ENCODE data around the gene WT1.

DNA sequence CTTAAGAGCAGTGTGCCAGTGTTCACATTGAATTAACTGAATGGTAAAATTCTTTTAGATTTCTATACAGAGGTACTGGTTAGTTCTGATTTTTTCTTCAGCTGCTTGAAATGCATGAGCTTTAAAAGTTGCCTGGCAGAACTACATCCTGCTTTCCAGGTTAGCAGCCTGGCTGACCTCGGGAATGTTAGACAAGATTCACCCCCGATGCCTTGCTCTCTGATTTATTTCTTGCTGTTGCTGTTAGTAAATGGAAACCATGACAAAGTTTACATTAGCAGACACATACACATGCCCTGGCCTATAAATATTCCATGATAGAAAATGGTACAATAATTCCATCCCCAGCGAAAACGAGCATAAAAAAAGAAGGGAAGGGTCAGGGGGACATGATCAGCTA lies 47.0 kb downstream of the WT1 start:
- TF ChIP-seq, protein P1, sequence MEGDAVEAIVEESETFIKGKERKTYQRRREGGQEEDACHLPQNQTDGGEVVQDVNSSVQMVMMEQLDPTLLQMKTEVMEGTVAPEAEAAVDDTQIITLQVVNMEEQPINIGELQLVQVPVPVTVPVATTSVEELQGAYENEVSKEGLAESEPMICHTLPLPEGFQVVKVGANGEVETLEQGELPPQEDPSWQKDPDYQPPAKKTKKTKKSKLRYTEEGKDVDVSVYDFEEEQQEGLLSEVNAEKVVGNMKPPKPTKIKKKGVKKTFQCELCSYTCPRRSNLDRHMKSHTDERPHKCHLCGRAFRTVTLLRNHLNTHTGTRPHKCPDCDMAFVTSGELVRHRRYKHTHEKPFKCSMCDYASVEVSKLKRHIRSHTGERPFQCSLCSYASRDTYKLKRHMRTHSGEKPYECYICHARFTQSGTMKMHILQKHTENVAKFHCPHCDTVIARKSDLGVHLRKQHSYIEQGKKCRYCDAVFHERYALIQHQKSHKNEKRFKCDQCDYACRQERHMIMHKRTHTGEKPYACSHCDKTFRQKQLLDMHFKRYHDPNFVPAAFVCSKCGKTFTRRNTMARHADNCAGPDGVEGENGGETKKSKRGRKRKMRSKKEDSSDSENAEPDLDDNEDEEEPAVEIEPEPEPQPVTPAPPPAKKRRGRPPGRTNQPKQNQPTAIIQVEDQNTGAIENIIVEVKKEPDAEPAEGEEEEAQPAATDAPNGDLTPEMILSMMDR (IDR thresholded peaks at IDR 0.05; ENCODE audit: control extremely low read depth in 1 of 3, insufficient read depth in 1 of 3, low read depth in 1 of 3, low read length in 3 of 3): no peak
- no peak for TF ChIP-seq EZH2 (IDR thresholded peaks at IDR 0.05; ENCODE audit: low read depth, low read length, severe bottlenecking)
- no peak for TF ChIP-seq SP2 (IDR thresholded peaks at IDR 0.05; ENCODE audit: low read length)
- no peak for TF ChIP-seq RAD21 (IDR thresholded peaks at IDR 0.05 in 1 of 2, conservative IDR thresholded peaks at IDR 0.05 in 1 of 2; ENCODE audit: low read depth in 2 of 2, low read length in 2 of 2)
- TF ChIP-seq CEBPB (IDR thresholded peaks at IDR 0.05; ENCODE audit: low read depth, low read length): no peak
- no peak for TF ChIP-seq RXRA (IDR thresholded peaks at IDR 0.05; ENCODE audit: insufficient read depth, low read depth, low read length)
- no peak for TF ChIP-seq GTF2F1 (IDR thresholded peaks at IDR 0.05; ENCODE audit: borderline replicate concordance, low read depth, low read length)
- TF ChIP-seq CHD1 (IDR thresholded peaks at IDR 0.05; ENCODE audit: low read depth, low read length): no peak
- TF ChIP-seq, protein P2, sequence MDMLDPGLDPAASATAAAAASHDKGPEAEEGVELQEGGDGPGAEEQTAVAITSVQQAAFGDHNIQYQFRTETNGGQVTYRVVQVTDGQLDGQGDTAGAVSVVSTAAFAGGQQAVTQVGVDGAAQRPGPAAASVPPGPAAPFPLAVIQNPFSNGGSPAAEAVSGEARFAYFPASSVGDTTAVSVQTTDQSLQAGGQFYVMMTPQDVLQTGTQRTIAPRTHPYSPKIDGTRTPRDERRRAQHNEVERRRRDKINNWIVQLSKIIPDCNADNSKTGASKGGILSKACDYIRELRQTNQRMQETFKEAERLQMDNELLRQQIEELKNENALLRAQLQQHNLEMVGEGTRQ (IDR thresholded peaks at IDR 0.05; ENCODE audit: low read length): no peak
- TF ChIP-seq YY1 (IDR thresholded peaks at IDR 0.05; ENCODE audit: low read depth, low read length): no peak
- no peak for TF ChIP-seq SIN3A (conservative IDR thresholded peaks at IDR 0.05 in 1 of 2, IDR thresholded peaks at IDR 0.05 in 1 of 2; ENCODE audit: low read depth in 1 of 2, low read length in 2 of 2)

All from H1 (cell line).